HCT116 (cell line): ENCODE data around the gene PRDX2. TPM values are rescaled to one million over a fixed set of nuclear protein-coding genes. Genes with fewer than 3 reads are reported as not detected.
"Not testable (repeated sequence)": the region's sequence is repeated elsewhere in the genome, so short reads cannot be mapped to it uniquely, and the experiment has no call there.

Experiments used
- ATAC-seq: fragments of 200-7000 bp; cut with Tn5 transposase; 2 replicates; pipeline ENCODE4 v1.9.1; 2020; ENCODE audit warnings: mild to moderate bottlenecking, moderate library complexity
- BruUV-seq: library from RNA; stranded (reverse); fragments of 400-500 nt; replicated peaks from 2 replicates; lab custom pipeline; 2021; lab: Mats Ljungman, UMichigan
- CTCF ChIA-PET: fragments of 300-600 bp; sonication (Branson Sonifier 250); formaldehyde crosslinking; loops from one replicate; lab custom pipeline; 2021; ENCODE audit warnings: antibody characterized with exemption; lab: Charles Lee
- POLR2A ChIA-PET: fragments of 300-600, 350-600 bp; sonication (Branson Sonifier 250); formaldehyde crosslinking; loops from one replicate; lab custom pipeline; 2021; ENCODE audit warnings: antibody characterized with exemption; lab: Charles Lee
- RAD21 ChIA-PET, 2 experiments: fragments of 300-600 bp; sonication (Branson Sonifier 250); formaldehyde crosslinking; loops; one replicate each; lab custom pipeline; 2023; ENCODE audit warnings: low total read pairs in 2 of 2; ENCODE audit not compliant: uncharacterized antibody in 2 of 2, unreplicated experiment in 2 of 2, low non-redundant PET in 1 of 2; lab: Charles Lee
- DNase-seq: peaks from one replicate; pipeline ENCODE4 v3.0.0-alpha.2; 2010; ENCODE audit warnings: low read depth, low spot score
- H2AFZ ChIP-seq: fragments of 200-600 bp; shearing (Covaris generic), sonication (generic); 2 replicates; pipeline ENCODE4 v1.6.1; 2017; ENCODE audit warnings: low read depth, mixed run types, mixed read lengths, antibody characterized with exemption, low read length; ENCODE audit not compliant: poor library complexity, severe bottlenecking
- H3K27ac ChIP-seq: 2 replicates; pipeline ENCODE4 v1.5.1; 2012; ENCODE audit warnings: low read depth, low read length
- H3K27me3 ChIP-seq: fragments of 200-600 bp; sonication (generic); 2 replicates; pipeline ENCODE4 v1.6.1; 2016; ENCODE audit warnings: mixed run types, low read length, mixed read lengths; ENCODE audit not compliant: insufficient read depth
- H3K36me3 ChIP-seq, 2 experiments: fragments of 200-500 bp in 1 of 2; fragments of 200-600 bp in 1 of 2; sonication (Bioruptor generic) in 1 of 2; sonication (generic) in 1 of 2; 2 replicates each; pipeline versions ENCODE4 v1.5.1 to v1.6.1; 2014 to 2016; ENCODE audit warnings: low read length in 2 of 2, inconsistent platforms in 1 of 2, mixed read lengths in 1 of 2, mixed run types in 1 of 2; ENCODE audit not compliant: insufficient read depth in 2 of 2, control insufficient read depth in 1 of 2
- H3K4me1 ChIP-seq, 2 experiments: fragments of 200-600 bp in 1 of 2; sonication (generic) in 1 of 2; 2 replicates each; pipeline versions ENCODE4 v1.5.1 to v1.6.1; 2012 to 2017; ENCODE audit warnings: low read length in 2 of 2, inconsistent platforms in 1 of 2, mild to moderate bottlenecking in 1 of 2, mixed read lengths in 1 of 2, mixed run types in 1 of 2, moderate library complexity in 1 of 2; ENCODE audit not compliant: insufficient read depth in 2 of 2, control insufficient read depth in 1 of 2
- H3K4me2 ChIP-seq: fragments of 200-600 bp; sonication (generic); 2 replicates; pipeline ENCODE4 v1.6.1; 2017; ENCODE audit warnings: mixed run types, low read length, mixed read lengths
- H3K4me3 ChIP-seq, 2 experiments: fragments of 200-600 bp in 1 of 2; sonication (generic) in 1 of 2; replicated peaks in 1 of 2; 2 replicates each; pipeline ENCODE4 v1.5.1; 2011 to 2016; ENCODE audit warnings: low read length in 2 of 2, control low read depth in 1 of 2, low read depth in 1 of 2, mild to moderate bottlenecking in 1 of 2, mixed read lengths in 1 of 2, mixed run types in 1 of 2
- H3K79me2 ChIP-seq: fragments of 200-600 bp; sonication (generic); 2 replicates; pipeline ENCODE4 v1.6.1; 2017; ENCODE audit warnings: mild to moderate bottlenecking, mixed run types, low read length, moderate library complexity, mixed read lengths; ENCODE audit not compliant: insufficient read depth
- H3K9ac ChIP-seq: fragments of 200-600 bp; sonication (generic); 2 replicates; pipeline ENCODE4 v1.6.1; 2016; ENCODE audit warnings: low read length, mixed read lengths
- H3K9me2 ChIP-seq: fragments of 200-600 bp; sonication (generic), shearing (Covaris generic); 2 replicates; pipeline ENCODE4 v1.6.1; 2017; ENCODE audit warnings: mixed run types, mild to moderate bottlenecking, moderate library complexity; ENCODE audit not compliant: insufficient read depth
- H3K9me3 ChIP-seq, 2 experiments: fragments of 200-500 bp in 1 of 2; fragments of 200-600 bp in 1 of 2; sonication (Bioruptor generic) in 1 of 2; sonication (generic) in 1 of 2; 2 replicates each; pipeline ENCODE4 v1.6.1; 2014 to 2017; ENCODE audit warnings: low read length in 2 of 2, mixed read lengths in 2 of 2, inconsistent platforms in 1 of 2, low read depth in 1 of 2, mild to moderate bottlenecking in 1 of 2, mixed run types in 1 of 2, moderate library complexity in 1 of 2; ENCODE audit not compliant: control insufficient read depth in 1 of 2, insufficient read depth in 1 of 2
- H4K20me1 ChIP-seq: fragments of 200-600 bp; sonication (generic), shearing (Covaris generic); 2 replicates; pipeline ENCODE4 v1.6.1; 2017; ENCODE audit warnings: mixed run types, mild to moderate bottlenecking, moderate library complexity; ENCODE audit not compliant: insufficient read depth
- ATF3 ChIP-seq: IDR thresholded peaks from 2 replicates; pipeline ENCODE4 v1.6.1; 2012
- CEBPB ChIP-seq: IDR thresholded peaks from 2 replicates; pipeline ENCODE4 v1.6.1; 2012; ENCODE audit warnings: low read depth
- EGR1 ChIP-seq: IDR thresholded peaks from 2 replicates; pipeline ENCODE4 v1.6.1; 2012; ENCODE audit warnings: low read depth
- EZH2phosphoT487 ChIP-seq: fragments of 200-600 bp; IDR thresholded peaks from 2 replicates; pipeline ENCODE4 v1.6.1; 2018; ENCODE audit warnings: antibody characterized with exemption, borderline replicate concordance
- JUND ChIP-seq: IDR thresholded peaks from 2 replicates; pipeline ENCODE4 v1.6.1; 2012
- RAD21 ChIP-seq: IDR thresholded peaks from 2 replicates; pipeline ENCODE4 v1.6.1; 2012; ENCODE audit warnings: low read depth, mild to moderate bottlenecking
- TCF7L2 ChIP-seq: IDR thresholded peaks from 2 replicates; pipeline ENCODE4 v1.7.0; 2011; ENCODE audit warnings: borderline replicate concordance, inconsistent platforms; ENCODE audit not compliant: insufficient read depth, insufficient read length; ENCODE audit errors: extremely low read depth
- YY1 ChIP-seq: IDR thresholded peaks from 2 replicates; pipeline ENCODE4 v1.6.1; 2011; ENCODE audit warnings: low read length, low read depth, moderate library complexity, mild to moderate bottlenecking; ENCODE audit not compliant: insufficient replicate concordance; ENCODE audit errors: extremely low read depth
- intact Hi-C: fragments of 100-400 bp; cut with micrococcal nuclease; formaldehyde crosslinking; loops from 2 replicates; pipeline ENCODE4 v1.10.0; 2022
- total RNA-seq: library from RNA; stranded (reverse); gene quantifications from one replicate; pipeline ENCODE4 v1.2.1, GENCODE V29; 2021; ENCODE audit not compliant: unreplicated experiment

Gene PRDX2
- total RNA-seq, 1 experiment from 2014 or later, result 387 TPM

GRCh38 chr19:12799742-12800465, 1.7 kb downstream of the PRDX2 start:
- H3K4me2 ChIP-seq, result peak overlapping the region; percentile 100
- DNase-seq (no peak), ATAC-seq (no peak)
- H3K9ac ChIP-seq, result peak overlapping the region; percentile 94; the same call in 1 of the 2 replicates
- ChIA-PET RAD21 (no interaction called here), POLR2A (interaction anchor here (1.0 to 1.8 kb wide), 4 partner anchors 8 to 63 kb away, joined by 3 to 5 read pairs (median 4); partner anchors contain the start of genes GET3 and JUNB)
- H3K9me2 ChIP-seq, result no peaks in the 10 kb centered on the region
- no peaks in the 10 kb centered on the region for H4K20me1 ChIP-seq
- H2AFZ ChIP-seq, result no peak overlapping the region
- H3K4me3 ChIP-seq, result peak overlapping the region; percentile 93 to 97
- no TSS peak for BruUV-seq
- H3K27me3 ChIP-seq, result no peaks in the 10 kb centered on the region
- peaks cover 4 to 19% of the 10 kb centered on the region in 2 experiments; a peak in 3 of 4 replicates for H3K36me3 ChIP-seq
- H3K4me1 ChIP-seq, result peaks cover 23 to 46% of the 10 kb centered on the region in 2 experiments
- peaks cover 25% of the 10 kb centered on the region for H3K79me2 ChIP-seq
- H3K27ac ChIP-seq, result peak overlapping the region; percentile 86; the same call in 1 of the 2 replicates
- no peak for TF ChIP-seq EZH2phosphoT487
- TF ChIP-seq RAD21, result no peak
- no peak for TF ChIP-seq ATF3
- TF ChIP-seq EGR1, result no peak
- no peak for TF ChIP-seq YY1
- TF ChIP-seq CEBPB, result no peak
- TF ChIP-seq JUND, result no peak
- TF ChIP-seq TCF7L2, result no peak
- TF ChIP-seq, all 23 proteins: peak for 0
- intact Hi-C loops, result loop anchor here (5.0 kb wide), 1 partner anchor 37 kb away; the partner anchor contains the start of gene MAST1
- H3K9me3 ChIP-seq, result no peaks in the 10 kb centered on the region
- CTCF ChIA-PET, result interaction anchor here (0.9 to 6.4 kb wide), 2 partner anchors 23 to 40 kb away, joined by 3 to 87 read pairs; no protein-coding TSS in a partner anchor

GRCh38 chr19:12797607-12798006, 4.0 kb downstream of the PRDX2 start:
- CTCF ChIA-PET, result interaction anchor here (0.6 to 6.4 kb wide), 6 partner anchors 8 to 348 kb away, joined by 3 to 123 read pairs (median 4); partner anchors contain the start of gene RNASEH2A
- H3K9me3 ChIP-seq, H2AFZ ChIP-seq: not testable (repeated sequence)

More at GRCh38 chr19:12797607-12798006, 4.0 kb downstream of the PRDX2 start:
- ChIA-PET RAD21 (interaction anchor here (1.8 to 3.4 kb wide), 3 partner anchors 20 to 31 kb away, joined by 5 to 15 read pairs (median 12); no protein-coding TSS in a partner anchor), POLR2A (interaction anchor here (0.7 kb wide), 1 partner anchor 20 kb away, joined by 3 read pairs; no protein-coding TSS in a partner anchor)
- not testable (repeated sequence) for DNase-seq, H3K27me3 ChIP-seq, H3K27ac ChIP-seq, H3K4me3 ChIP-seq, BruUV-seq, H3K9me2 ChIP-seq, H4K20me1 ChIP-seq, ATAC-seq, H3K4me2 ChIP-seq, H3K9ac ChIP-seq
- intact Hi-C loops, result loop anchor here (2.0 kb wide), 1 partner anchor 121 kb away; no protein-coding TSS in a partner anchor
- H3K79me2 ChIP-seq, result peaks cover 31% of the 10 kb centered on the region
- peaks cover 32 to 66% of the 10 kb centered on the region in 2 experiments for H3K4me1 ChIP-seq
- H3K36me3 ChIP-seq, result peaks cover 4 to 19% of the 10 kb centered on the region in 2 experiments; a peak in 3 of 4 replicates
